Measurements from ENCODE around the gene HS2ST1.

DNA sequence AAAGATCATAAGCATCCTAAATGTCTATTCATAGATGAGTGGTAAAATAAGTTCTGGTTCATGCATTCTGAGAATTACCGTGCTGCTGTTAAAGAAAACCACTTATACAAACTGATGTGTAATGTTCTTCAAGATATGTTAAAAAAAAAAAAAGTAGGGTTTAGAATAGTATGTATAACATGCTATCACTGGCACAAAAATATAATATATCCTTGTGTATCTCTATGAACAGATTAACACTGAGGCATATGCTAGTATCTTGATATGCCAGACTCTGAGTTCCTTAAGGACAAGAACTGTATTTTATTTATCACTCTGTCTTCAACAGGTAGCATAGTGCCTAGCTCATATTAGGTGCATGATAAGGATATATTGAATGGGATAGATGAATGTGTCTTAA lies 108.9 kb downstream of the HS2ST1 start:
- no peak for TF ChIP-seq EZH2phosphoT487 (IDR thresholded peaks at IDR 0.05; ENCODE audit: insufficient read depth, low read depth)
- no peak for TF ChIP-seq EZH2 (IDR thresholded peaks at IDR 0.05; ENCODE audit: insufficient read depth, poor library complexity, severe bottlenecking)

Measured in GM23248 (cell line).